NCI-H1436 (cell line): Measurements from ENCODE around the gene PPP1R9B.
A peak's percentile ranks its signal among the peaks of the same experiment; 100 is the strongest.

Experiments used
- DNase-seq: peaks from one replicate; lab custom pipeline; 2025; lab: John Stamatoyannopoulos, UW

Gene PPP1R9B

GRCh38 chr17:50088952-50089825 lies 61.3 kb downstream of the PPP1R9B start:
- DNase-seq = no peak

- DNase-seq = no peak
Observed at GRCh38 chr17:50087912-50088405, 62.5 kb downstream of the PPP1R9B start.

- peak; percentile 54 for DNase-seq
Observed at GRCh38 chr17:50087246-50087911, 63.1 kb downstream of the PPP1R9B start.
